Choroid plexus epithelial cell (primary cell): ENCODE results near the gene GRK2.

ENCODE experiments used
- DNase-seq: peaks from one replicate; pipeline ENCODE4 v3.0.0-alpha.2; 2010; ENCODE audit warnings: low read depth
- H3K4me3 ChIP-seq: 2 replicates; pipeline ENCODE4 v1.5.1; 2011; ENCODE audit warnings: low read depth, mild to moderate bottlenecking, control low read depth, low read length, moderate library complexity
- CTCF ChIP-seq: conservative IDR thresholded peaks from 2 replicates; pipeline ENCODE4 v1.5.1; 2011; ENCODE audit warnings: low read depth, mild to moderate bottlenecking, control low read depth, inconsistent platforms, low read length, moderate library complexity

The GRK2 gene

GRCh38 chr11:67286621-67287333, 20.5 kb downstream of the GRK2 start:
- peak; percentile 23 for TF ChIP-seq CTCF
- no peak overlapping the region for H3K4me3 ChIP-seq

GRCh38 chr11:67287355-67288197, 21.3 kb downstream of the GRK2 start:
- DNase-seq, result no peak
- no peak for TF ChIP-seq CTCF
- peak overlapping the region; percentile 76 for H3K4me3 ChIP-seq

More at GRCh38 chr11:67286621-67287333, 20.5 kb downstream of the GRK2 start:
- peak; percentile 62 for DNase-seq

- peak overlapping the region; percentile 76 for H3K4me3 ChIP-seq
- no peak for TF ChIP-seq CTCF
- DNase-seq, result no peak
These were observed 21.9 kb downstream of the GRK2 start for GRCh38 chr11:67288198-67288451.

GRCh38 chr11:67288452-67289225, 22.4 kb downstream of the GRK2 start:
- peak overlapping the region; percentile 76 for H3K4me3 ChIP-seq
- TF ChIP-seq CTCF, result no peak
- peak; percentile 95 for DNase-seq

GRCh38 chr11:67289226-67289650, 23.0 kb downstream of the GRK2 start, which contains the start of gene ANKRD13D:
Gene ANKRD13D (plus strand): TSS chr11:67289303. CDS start chr11:67289461, 158 bp downstream.
- DNase-seq, result no peak
- TF ChIP-seq CTCF, result no peak
- H3K4me3 ChIP-seq, result peak within 1 kb of the TSS; percentile 76

GRCh38 chr11:67289651-67290479, 23.6 kb downstream of the GRK2 start:
- peak overlapping the region; percentile 76 for H3K4me3 ChIP-seq
- TF ChIP-seq CTCF, result no peak
- DNase-seq, result no peak
